Astrocyte (in vitro differentiated cells and primary cell): Measurements from ENCODE around the gene ZNF385B. TPM values are rescaled to one million over a fixed set of nuclear protein-coding genes. Genes with fewer than 3 reads are reported as not detected.
A peak's percentile ranks its signal among the peaks of the same experiment; 100 is the strongest.

Experiments
- DNase-seq: peaks from one replicate; pipeline ENCODE4 v3.0.0-alpha.2; 2010; ENCODE audit warnings: low read depth
- FAIRE-seq: peaks from 2 replicates; lab custom pipeline; 2011; peaks lifted over from hg19 to GRCh38; lab: Jason Lieb, UNC
- H2AFZ ChIP-seq: 2 replicates; pipeline ENCODE4 v1.6.0; 2012; ENCODE audit warnings: low read depth, low read length, inconsistent platforms
- H3K27ac ChIP-seq: 2 replicates; pipeline ENCODE4 v1.5.1; 2011; ENCODE audit warnings: low read depth, low read length, inconsistent platforms
- H3K27me3 ChIP-seq: 2 replicates; pipeline ENCODE4 v1.6.0; 2011; ENCODE audit warnings: low read length, inconsistent platforms; ENCODE audit not compliant: insufficient read depth
- H3K36me3 ChIP-seq: 2 replicates; pipeline ENCODE4 v1.5.1; 2011; ENCODE audit warnings: low read length, inconsistent platforms; ENCODE audit not compliant: insufficient read depth
- H3K4me1 ChIP-seq: 2 replicates; pipeline ENCODE4 v1.5.1; 2011; ENCODE audit warnings: low read length, inconsistent platforms; ENCODE audit not compliant: insufficient read depth
- H3K4me2 ChIP-seq: 2 replicates; pipeline ENCODE4 v1.6.0; 2012; ENCODE audit warnings: low read length, inconsistent platforms
- H3K4me3 ChIP-seq: 2 replicates; pipeline ENCODE4 v1.5.1; 2011; ENCODE audit warnings: low read depth, mild to moderate bottlenecking, low read length, inconsistent platforms; ENCODE audit not compliant: insufficient read depth
- H3K79me2 ChIP-seq: 2 replicates; pipeline ENCODE4 v1.6.0; 2012; ENCODE audit warnings: mild to moderate bottlenecking, low read length, inconsistent platforms; ENCODE audit not compliant: insufficient read depth
- H3K9ac ChIP-seq: 2 replicates; pipeline ENCODE4 v1.6.0; 2012; ENCODE audit warnings: mild to moderate bottlenecking, low read length, inconsistent platforms
- H3K9me3 ChIP-seq: 2 replicates; pipeline ENCODE4 v1.5.1; 2012; ENCODE audit warnings: low read depth, mild to moderate bottlenecking, low read length, inconsistent platforms; ENCODE audit not compliant: insufficient read depth
- H4K20me1 ChIP-seq: 2 replicates; pipeline ENCODE4 v1.6.0; 2012; ENCODE audit warnings: low read length, inconsistent platforms; ENCODE audit not compliant: insufficient read depth
- H3K27ac Mint-ChIP-seq: one replicate; pipeline ENCODE4 v1.8.0; 2021; ENCODE audit warnings: mild to moderate bottlenecking, mixed read lengths; ENCODE audit not compliant: unreplicated experiment
- H3K27me3 Mint-ChIP-seq: one replicate; pipeline ENCODE4 v1.8.0; 2021; ENCODE audit warnings: low read depth, mixed read lengths; ENCODE audit not compliant: unreplicated experiment
- H3K36me3 Mint-ChIP-seq: one replicate; pipeline ENCODE4 v1.8.0; 2021; ENCODE audit warnings: low read depth, mixed read lengths; ENCODE audit not compliant: unreplicated experiment
- H3K4me1 Mint-ChIP-seq: one replicate; pipeline ENCODE4 v1.8.0; 2021; ENCODE audit warnings: low read depth, mixed read lengths; ENCODE audit not compliant: unreplicated experiment
- H3K4me3 Mint-ChIP-seq: one replicate; pipeline ENCODE4 v1.8.0; 2021; ENCODE audit warnings: mild to moderate bottlenecking, moderate library complexity, mixed read lengths; ENCODE audit not compliant: unreplicated experiment
- H3K9me3 Mint-ChIP-seq: one replicate; pipeline ENCODE4 v1.8.0; 2021; ENCODE audit warnings: mild to moderate bottlenecking, mixed read lengths; ENCODE audit not compliant: unreplicated experiment
- EZH2 ChIP-seq: IDR thresholded peaks from 2 replicates; pipeline ENCODE4 v1.6.1; 2012; ENCODE audit warnings: mild to moderate bottlenecking, low read length, inconsistent platforms; ENCODE audit not compliant: insufficient read depth
- total RNA-seq: library from RNA; stranded (reverse); gene quantifications from 2 replicates; pipeline ENCODE4 v1.2.1, GENCODE V29; 2021
- TF ChIP-seq, protein P1 (sequence below): IDR thresholded peaks from 2 replicates; pipeline ENCODE4 v1.5.1; 2011; ENCODE audit warnings: low read depth, mild to moderate bottlenecking, inconsistent platforms, low read length, moderate library complexity; ENCODE audit not compliant: insufficient read depth

Gene ZNF385B
- total RNA-seq, 1 donor from 2014 or later, result 0.27 TPM

DNA sequence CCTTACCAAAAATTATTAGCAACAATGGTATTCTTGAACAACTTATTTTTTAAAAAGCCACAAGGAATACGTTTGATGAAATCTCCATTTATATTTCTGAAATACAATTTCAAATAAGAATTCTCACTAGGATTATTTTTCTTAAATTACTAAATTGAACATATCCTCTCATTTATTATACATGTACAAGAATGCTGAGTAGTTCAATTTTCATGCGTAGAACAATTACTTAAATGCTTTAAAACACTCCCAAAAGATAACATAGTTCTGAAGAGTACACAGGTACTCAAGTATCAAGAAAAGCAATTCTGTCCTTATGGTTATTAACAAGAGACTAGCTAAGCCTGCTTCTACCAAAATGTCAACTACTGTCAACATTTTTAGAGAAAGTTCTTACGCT is 268.1 kb downstream of the ZNF385B start:
- Histone ChIP-seq H3K27ac (no peak overlapping the region), H3K36me3 (no peaks in the 10 kb centered on the region), H3K27me3 (no peaks in the 10 kb centered on the region), H2AFZ (no peak overlapping the region), H4K20me1 (no peaks in the 10 kb centered on the region), H3K9me3 (no peaks in the 10 kb centered on the region), H3K9ac (no peak overlapping the region), H3K4me2 (no peak overlapping the region), H3K4me3 (no peak overlapping the region), H3K79me2 (no peaks in the 10 kb centered on the region), H3K4me1 (peaks cover 10% of the 10 kb centered on the region)
- Mint-ChIP-seq H3K4me1 (peaks cover 16% of the 10 kb centered on the region), H3K27ac (no peak overlapping the region), H3K9me3 (no peaks in the 10 kb centered on the region), H3K36me3 (no peaks in the 10 kb centered on the region), H3K4me3 (no peak overlapping the region), H3K27me3 (no peaks in the 10 kb centered on the region)
- TF ChIP-seq, protein P1, sequence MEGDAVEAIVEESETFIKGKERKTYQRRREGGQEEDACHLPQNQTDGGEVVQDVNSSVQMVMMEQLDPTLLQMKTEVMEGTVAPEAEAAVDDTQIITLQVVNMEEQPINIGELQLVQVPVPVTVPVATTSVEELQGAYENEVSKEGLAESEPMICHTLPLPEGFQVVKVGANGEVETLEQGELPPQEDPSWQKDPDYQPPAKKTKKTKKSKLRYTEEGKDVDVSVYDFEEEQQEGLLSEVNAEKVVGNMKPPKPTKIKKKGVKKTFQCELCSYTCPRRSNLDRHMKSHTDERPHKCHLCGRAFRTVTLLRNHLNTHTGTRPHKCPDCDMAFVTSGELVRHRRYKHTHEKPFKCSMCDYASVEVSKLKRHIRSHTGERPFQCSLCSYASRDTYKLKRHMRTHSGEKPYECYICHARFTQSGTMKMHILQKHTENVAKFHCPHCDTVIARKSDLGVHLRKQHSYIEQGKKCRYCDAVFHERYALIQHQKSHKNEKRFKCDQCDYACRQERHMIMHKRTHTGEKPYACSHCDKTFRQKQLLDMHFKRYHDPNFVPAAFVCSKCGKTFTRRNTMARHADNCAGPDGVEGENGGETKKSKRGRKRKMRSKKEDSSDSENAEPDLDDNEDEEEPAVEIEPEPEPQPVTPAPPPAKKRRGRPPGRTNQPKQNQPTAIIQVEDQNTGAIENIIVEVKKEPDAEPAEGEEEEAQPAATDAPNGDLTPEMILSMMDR, result no peak
- TF ChIP-seq EZH2, result no peak
- FAIRE-seq, result peak; percentile 37
- DNase-seq, result no peak

DNA sequence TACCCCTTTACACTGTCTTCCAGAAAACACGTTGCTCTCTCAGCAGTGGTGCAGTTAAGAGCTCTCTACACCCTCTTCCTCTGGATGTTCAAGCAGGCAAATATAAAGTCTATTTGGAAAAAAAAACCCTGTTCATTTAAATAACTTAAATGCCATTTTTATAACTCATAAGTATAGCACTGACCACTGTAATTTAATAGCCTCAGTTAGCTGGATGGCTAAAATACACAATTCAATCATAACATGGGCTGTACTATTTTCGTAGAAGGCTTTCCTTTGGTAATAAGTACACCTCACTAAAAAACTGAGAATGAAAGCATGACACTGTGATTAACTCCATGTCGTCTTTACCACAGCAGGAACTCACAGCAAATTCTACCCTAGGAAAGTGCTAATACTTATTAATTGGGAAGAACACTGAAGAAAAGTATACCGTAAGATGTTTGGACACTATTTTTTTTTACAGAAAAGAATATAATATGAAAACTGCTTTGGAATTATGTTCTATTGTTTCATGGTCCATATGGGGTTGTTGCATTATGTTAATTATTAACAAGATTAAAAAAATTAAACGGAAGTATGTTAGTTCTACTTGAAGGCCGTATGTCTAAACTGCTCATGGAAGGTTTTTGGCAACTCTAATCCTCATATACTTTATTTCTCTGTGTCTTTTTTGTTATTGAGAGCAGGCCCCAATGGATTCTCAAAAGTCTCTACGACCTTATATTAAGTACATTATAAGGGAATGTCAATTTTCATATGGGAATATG is 269.1 kb downstream of the ZNF385B start:
- peak overlapping the region; percentile 53 for H3K4me2 ChIP-seq
- Mint-ChIP-seq H3K4me3 (no peak overlapping the region), H3K4me1 (peaks cover 16% of the 10 kb centered on the region), H3K27me3 (no peaks in the 10 kb centered on the region), H3K9me3 (no peaks in the 10 kb centered on the region), H3K27ac (peak overlapping the region; percentile 37), H3K36me3 (no peaks in the 10 kb centered on the region)
- H2AFZ ChIP-seq, result peak overlapping the region; percentile 35
- H3K9me3 ChIP-seq, result no peaks in the 10 kb centered on the region
- no peak overlapping the region for H3K4me3 ChIP-seq
- DNase-seq (peak; percentile 81), FAIRE-seq (peak; percentile 49)
- H3K27me3 ChIP-seq, result no peaks in the 10 kb centered on the region
- no peaks in the 10 kb centered on the region for H4K20me1 ChIP-seq
- no peaks in the 10 kb centered on the region for H3K79me2 ChIP-seq
- TF ChIP-seq EZH2, result no peak
- TF ChIP-seq, protein P1, result peak; percentile 2
- H3K9ac ChIP-seq, result no peak overlapping the region
- H3K4me1 ChIP-seq, result peaks cover 10% of the 10 kb centered on the region
- no peaks in the 10 kb centered on the region for H3K36me3 ChIP-seq
- H3K27ac ChIP-seq, result no peak overlapping the region

DNA sequence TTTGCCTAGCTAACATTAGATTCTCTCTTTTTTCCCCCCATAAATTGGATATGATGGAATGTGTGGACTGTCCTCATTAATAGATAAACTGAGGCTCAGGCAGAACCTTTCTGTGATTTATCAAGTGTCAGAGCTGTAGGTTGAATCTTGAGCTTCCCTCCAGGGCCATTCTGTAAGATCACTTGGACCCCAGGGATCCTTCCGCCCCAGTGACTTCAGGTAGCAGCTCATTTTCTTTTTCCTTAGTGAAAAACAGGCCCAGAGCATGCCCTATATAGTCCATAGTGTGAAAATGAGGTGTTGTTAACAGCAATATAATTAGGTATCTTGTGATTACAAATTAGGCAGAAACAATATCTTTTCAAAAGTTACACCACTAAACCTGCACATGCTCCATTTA is 269.7 kb downstream of the ZNF385B start:
- H3K9ac ChIP-seq, result no peak overlapping the region
- TF ChIP-seq, protein P1, result no peak
- no peak for TF ChIP-seq EZH2
- H3K36me3 ChIP-seq, result no peaks in the 10 kb centered on the region
- Mint-ChIP-seq H3K9me3 (no peaks in the 10 kb centered on the region), H3K36me3 (no peaks in the 10 kb centered on the region), H3K4me3 (no peak overlapping the region), H3K27me3 (no peaks in the 10 kb centered on the region), H3K4me1 (peaks cover 16% of the 10 kb centered on the region), H3K27ac (peak overlapping the region; percentile 37)
- FAIRE-seq (no peak), DNase-seq (no peak)
- no peak overlapping the region for H3K4me3 ChIP-seq
- H2AFZ ChIP-seq, result peak overlapping the region; percentile 19
- H4K20me1 ChIP-seq, result no peaks in the 10 kb centered on the region
- H3K79me2 ChIP-seq, result no peaks in the 10 kb centered on the region
- peaks cover 10% of the 10 kb centered on the region for H3K4me1 ChIP-seq
- H3K27ac ChIP-seq, result no peak overlapping the region
- H3K9me3 ChIP-seq, result no peaks in the 10 kb centered on the region
- no peaks in the 10 kb centered on the region for H3K27me3 ChIP-seq
- H3K4me2 ChIP-seq, result peak overlapping the region; percentile 53
